ENCODE data around the gene SULT2B1.
A peak's percentile ranks its signal among the peaks of the same experiment; 100 is the strongest.

GRCh38 chr19:48506138-48506733 is 45.7 kb upstream of the SULT2B1 start:
- peak; percentile 48 to 49 for TF ChIP-seq CTCF (conservative IDR thresholded peaks at IDR 0.05 in 1 of 2, IDR thresholded peaks at IDR 0.05 in 1 of 2; ENCODE audit: low read depth in 1 of 2, low read length in 2 of 2)
- TF ChIP-seq EZH2 (IDR thresholded peaks at IDR 0.05; ENCODE audit: low read length, missing control alignments), result no peak

Data from fibroblast of lung (primary cell).